Heart left ventricle (tissue), 13 donors: ENCODE data around the gene TOB1.

ENCODE experiments used
- CTCF ChIP-seq, 12 donors: fragments of 200-600 bp; sonication (generic) in 4 of 12; IDR thresholded peaks; one replicate each; pipeline versions ENCODE4 v1.5.0 to v1.8.0; 2018 to 2022; ENCODE audit warnings: antibody characterized with exemption in 12 of 12, mild to moderate bottlenecking in 5 of 12
- POLR2A ChIP-seq, 2 donors: fragments of 450-650 bp; IDR thresholded peaks; one replicate each; pipeline ENCODE4 v1.6.1; 2017; ENCODE audit warnings: antibody characterized with exemption in 2 of 2, mild to moderate bottlenecking in 2 of 2, moderate library complexity in 2 of 2
- donor health status: ischemic (EF 13 %, LVEDD 7.1; RV severe dilation, severe dysfunction).
- donor health status: DM: no; HTN: yes; CAD: no.
- donor health status: DM: no; HTN: no; CAD: no.
- donor health status: ischemic (EF 25% LVEDD 6.9; RV normal size, moderate dysfunction).
- donor health status: ischemic (EF 25% LVEDD 5.7; RV mildly dilated, moderate dysfunction).
- donor health status: ischemic (EF 35%, LVEDD 5.7; RV mildly dilated, moderate dysfunction).
- donor health status: nonischemic (EF 11% LVEDD 7.7; RV severe dilation, severe dysfunction).
- donor health status: DM: yes; HTN: yes; CAD: no.
- donor health status: PGD.
- donor health status: ischemic (EF 29% LVEDD 5.4; RV normal size, mild dysfunction).
- donor health status: nonischemic (EF 23%, LVEDD 6.1; RV moderate dilation, normal function).

- TF ChIP-seq POLR2A (IDR thresholded peaks at IDR 0.05): no peak
- peak in 1 of 12 donors; percentile 9 for TF ChIP-seq CTCF (IDR thresholded peaks at IDR 0.05)
Observed at GRCh38 chr17:50904518-50905459, 38.6 kb upstream of the TOB1 start.
